Measurements from ENCODE around the gene POLR3A. TPM values are rescaled to one million over a fixed set of nuclear protein-coding genes. Genes with fewer than 3 reads are reported as not detected.
"Not testable (repeated sequence)": the region's sequence is repeated elsewhere in the genome, so short reads cannot be mapped to it uniquely, and the experiment has no call there.

The POLR3A gene
- total RNA-seq, 2 donors from 2014 or later = 20.9 to 22.4 TPM

GRCh38 chr10:78064919-78065318 lies 35.6 kb upstream of the POLR3A start:
- H3K27me3 Mint-ChIP-seq (ENCODE audit: low read depth); H3K4me1 Mint-ChIP-seq (ENCODE audit: low read depth); DNase-seq; H3K4me3 Mint-ChIP-seq; ATAC-seq (replicated peaks in 1 of 2); H3K9me3 Mint-ChIP-seq; H3K27ac Mint-ChIP-seq; H3K36me3 Mint-ChIP-seq (ENCODE audit: insufficient read depth in 2 of 2): not testable (repeated sequence)

DNA sequence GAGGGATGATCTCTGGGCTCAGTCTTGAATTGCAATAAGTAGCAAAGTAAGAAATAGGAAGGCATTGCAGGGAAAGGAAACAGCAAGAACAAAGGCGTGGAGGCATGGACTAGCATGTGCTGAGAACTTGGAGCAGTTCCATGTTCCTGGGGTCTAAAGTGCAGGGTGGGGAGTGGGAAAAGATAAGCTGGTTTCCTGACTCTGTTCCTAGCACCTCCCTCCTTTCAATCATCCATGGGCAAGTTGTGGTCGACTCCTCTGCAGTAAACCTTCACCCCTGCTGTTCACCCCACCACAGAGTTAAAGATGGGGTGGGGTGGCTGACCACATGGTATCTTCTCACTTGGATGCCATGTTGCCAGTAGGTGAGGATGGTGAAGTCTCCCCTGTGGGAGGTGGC lies 33.9 kb upstream of the POLR3A start:
- Mint-ChIP-seq H3K27me3 (ENCODE audit: low read depth) (no peaks in the 10 kb centered on the region), H3K4me3 (no peak overlapping the region), H3K9me3 (no peaks in the 10 kb centered on the region), H3K27ac (no peak overlapping the region), H3K36me3 (ENCODE audit: insufficient read depth in 2 of 2) (no peaks in the 10 kb centered on the region), H3K4me1 (ENCODE audit: low read depth) (peaks cover 6% of the 10 kb centered on the region)
- DNase-seq = no peak
- ATAC-seq (replicated peaks in 1 of 2) = no peak

GRCh38 chr10:78062296-78062695 lies 33.0 kb upstream of the POLR3A start:
- H3K4me3 Mint-ChIP-seq = no peak overlapping the region
- DNase-seq (no peak), ATAC-seq (replicated peaks in 1 of 2) (no peak)

DNA sequence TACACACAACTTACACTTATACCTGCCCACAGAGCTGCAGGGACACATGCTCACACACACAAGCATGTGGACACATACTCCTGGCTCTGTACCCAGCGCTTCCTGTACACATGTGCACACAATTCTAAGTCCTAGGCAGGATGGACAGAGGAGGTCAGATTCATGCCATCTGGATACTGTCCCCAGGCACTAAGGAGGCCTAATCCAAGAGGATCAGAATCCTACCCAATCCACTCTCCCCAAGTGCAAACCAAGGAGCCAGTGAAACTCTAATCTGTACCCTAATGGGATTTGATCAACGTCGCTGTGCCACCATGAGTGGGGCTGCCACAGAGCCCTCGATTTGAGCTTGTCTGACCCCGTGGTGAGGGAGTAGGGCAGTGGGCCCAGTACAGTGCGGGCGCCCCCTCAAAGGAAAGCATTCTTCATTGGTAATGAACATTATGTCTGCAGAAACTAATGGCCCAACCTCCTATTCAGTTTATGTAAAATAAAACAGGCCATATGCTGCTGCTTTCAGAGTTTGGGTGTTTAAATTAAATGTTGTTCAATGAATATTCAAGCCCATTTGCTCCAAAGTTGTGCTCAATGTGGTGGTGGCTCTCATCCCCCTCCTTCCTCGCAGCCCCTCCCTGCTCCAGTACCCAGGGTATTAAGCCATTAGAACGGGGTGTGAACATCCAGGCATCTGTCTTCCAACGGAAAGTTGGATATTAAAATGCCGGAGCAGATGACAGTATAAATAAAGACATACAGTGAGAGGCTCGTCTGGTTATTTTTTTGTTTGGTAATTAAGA lies 30.8 kb upstream of the POLR3A start:
- H3K36me3 Mint-ChIP-seq (ENCODE audit: insufficient read depth in 2 of 2) = no peaks in the 10 kb centered on the region
- no peaks in the 10 kb centered on the region for H3K9me3 Mint-ChIP-seq
- no peak for ATAC-seq (replicated peaks in 1 of 2)
- no peak for DNase-seq
- no peak overlapping the region for H3K27ac Mint-ChIP-seq
- no peaks in the 10 kb centered on the region for H3K27me3 Mint-ChIP-seq (ENCODE audit: low read depth)
- no peak overlapping the region for H3K4me3 Mint-ChIP-seq
- peaks cover 6% of the 10 kb centered on the region for H3K4me1 Mint-ChIP-seq (ENCODE audit: low read depth)

More at GRCh38 chr10:78062296-78062695, 33.0 kb upstream of the POLR3A start:
- Mint-ChIP-seq H3K36me3 (ENCODE audit: insufficient read depth in 2 of 2) (no peaks in the 10 kb centered on the region), H3K27ac (no peak overlapping the region), H3K4me1 (ENCODE audit: low read depth) (peaks cover 6% of the 10 kb centered on the region), H3K27me3 (ENCODE audit: low read depth) (no peaks in the 10 kb centered on the region), H3K9me3 (no peaks in the 10 kb centered on the region)

DNA sequence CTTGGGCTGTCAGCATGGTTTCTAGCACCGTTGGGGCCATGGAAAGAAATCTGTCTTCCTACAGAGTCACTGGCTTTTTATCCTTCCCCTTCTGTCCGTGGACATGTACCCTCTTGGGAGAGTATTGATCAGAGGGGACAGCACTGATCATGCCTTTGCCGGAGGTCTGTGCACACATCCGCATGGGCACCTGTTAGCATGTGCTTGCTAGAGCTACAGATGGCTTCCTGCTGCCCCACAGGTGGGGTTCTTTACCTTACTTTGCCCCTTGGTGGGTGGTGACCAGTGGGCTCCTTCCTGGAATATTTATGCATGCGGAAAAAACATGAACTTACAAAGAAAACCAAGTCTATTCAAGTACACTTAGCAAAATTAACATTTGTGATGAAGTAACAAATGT lies 29.2 kb upstream of the POLR3A start:
- ATAC-seq (replicated peaks in 1 of 2) = no peak
- no peaks in the 10 kb centered on the region for H3K36me3 Mint-ChIP-seq (ENCODE audit: insufficient read depth in 2 of 2)
- no peak for DNase-seq
- peaks cover 6% of the 10 kb centered on the region for H3K4me1 Mint-ChIP-seq (ENCODE audit: low read depth)
- H3K4me3 Mint-ChIP-seq = no peak overlapping the region
- H3K27ac Mint-ChIP-seq = no peak overlapping the region
- no peaks in the 10 kb centered on the region for H3K9me3 Mint-ChIP-seq
- no peaks in the 10 kb centered on the region for H3K27me3 Mint-ChIP-seq (ENCODE audit: low read depth)

GRCh38 chr10:78053211-78053868 lies 24.0 kb upstream of the POLR3A start:
- H3K9me3 Mint-ChIP-seq = no peaks in the 10 kb centered on the region
- ATAC-seq (replicated peaks in 1 of 2) (no peak), DNase-seq (no peak)
- no peak overlapping the region for H3K27ac Mint-ChIP-seq
- H3K27me3 Mint-ChIP-seq (ENCODE audit: low read depth) = no peaks in the 10 kb centered on the region
- no peaks in the 10 kb centered on the region for H3K4me1 Mint-ChIP-seq (ENCODE audit: low read depth)
- no peaks in the 10 kb centered on the region for H3K36me3 Mint-ChIP-seq (ENCODE audit: insufficient read depth in 2 of 2)
- H3K4me3 Mint-ChIP-seq = no peak overlapping the region

DNA sequence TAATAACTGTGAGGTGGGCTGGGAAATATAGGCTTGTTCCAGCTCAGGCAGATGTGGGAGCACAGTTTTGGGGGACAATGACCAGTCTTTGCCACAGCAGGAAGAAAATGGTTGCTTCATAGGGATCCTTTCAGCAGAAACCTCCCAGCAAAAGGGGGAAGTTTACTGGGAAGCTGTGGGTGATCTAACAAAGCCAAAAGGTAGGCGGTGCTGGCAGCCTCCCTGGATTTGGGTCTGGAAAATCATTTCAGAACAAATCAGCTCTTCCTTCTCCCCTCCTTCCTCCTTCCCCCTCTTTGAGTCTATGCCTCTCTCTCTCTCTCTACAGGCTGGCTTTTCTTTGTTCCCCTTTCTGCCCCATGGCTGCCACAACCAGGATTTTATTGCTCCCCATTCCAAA lies 20.5 kb upstream of the POLR3A start:
- H3K27ac Mint-ChIP-seq = no peak overlapping the region
- no peaks in the 10 kb centered on the region for H3K9me3 Mint-ChIP-seq
- H3K4me3 Mint-ChIP-seq = no peak overlapping the region
- peaks cover 16% of the 10 kb centered on the region for H3K4me1 Mint-ChIP-seq (ENCODE audit: low read depth)
- no peaks in the 10 kb centered on the region for H3K27me3 Mint-ChIP-seq (ENCODE audit: low read depth)
- DNase-seq = no peak
- no peak for ATAC-seq (replicated peaks in 1 of 2)
- H3K36me3 Mint-ChIP-seq (ENCODE audit: insufficient read depth in 2 of 2) = no peaks in the 10 kb centered on the region

GRCh38 chr10:78047314-78047891 lies 18.1 kb upstream of the POLR3A start:
- Mint-ChIP-seq H3K27ac (no peak overlapping the region), H3K9me3 (no peaks in the 10 kb centered on the region), H3K4me1 (ENCODE audit: low read depth) (peaks cover 27% of the 10 kb centered on the region), H3K27me3 (ENCODE audit: low read depth) (no peaks in the 10 kb centered on the region), H3K36me3 (ENCODE audit: insufficient read depth in 2 of 2) (peaks cover 0 to 4% of the 10 kb centered on the region in 2 donors), H3K4me3 (no peak overlapping the region)
- ATAC-seq (replicated peaks in 1 of 2) (peak; percentile 62 to 73), DNase-seq (peak; percentile 83)

GRCh38 chr10:78046711-78047269 lies 17.5 kb upstream of the POLR3A start:
- no peak for ATAC-seq (replicated peaks in 1 of 2)
- no peak overlapping the region for H3K4me3 Mint-ChIP-seq

DNA sequence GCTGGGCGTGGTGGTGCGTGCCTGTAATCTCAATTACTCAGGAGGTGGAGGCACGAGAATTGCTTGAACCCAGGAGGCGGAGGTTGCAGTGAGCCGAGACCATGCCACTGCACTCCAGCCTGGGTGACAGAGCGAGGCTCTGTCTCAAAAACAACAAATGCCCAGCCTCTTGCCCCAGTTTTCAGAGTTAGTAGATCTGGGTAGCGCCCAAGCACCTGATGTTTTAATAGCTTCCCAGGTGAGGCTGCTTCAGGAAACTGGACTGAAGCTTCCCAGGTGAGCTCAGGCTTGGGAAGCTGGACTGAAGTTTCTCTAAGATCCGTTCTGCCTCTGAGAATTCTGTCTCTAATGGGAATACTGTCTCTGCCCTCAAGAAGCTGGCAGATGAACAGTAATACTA lies 16.5 kb upstream of the POLR3A start:
- Mint-ChIP-seq H3K27ac (no peak overlapping the region), H3K27me3 (ENCODE audit: low read depth) (no peaks in the 10 kb centered on the region), H3K9me3 (no peaks in the 10 kb centered on the region)

More at GRCh38 chr10:78046711-78047269, 17.5 kb upstream of the POLR3A start:
- Mint-ChIP-seq H3K36me3 (ENCODE audit: insufficient read depth in 2 of 2) (peaks cover 0 to 4% of the 10 kb centered on the region in 2 donors), H3K27me3 (ENCODE audit: low read depth) (no peaks in the 10 kb centered on the region), H3K27ac (no peak overlapping the region), H3K4me1 (ENCODE audit: low read depth) (peaks cover 27% of the 10 kb centered on the region), H3K9me3 (no peaks in the 10 kb centered on the region)
- no peak for DNase-seq

GRCh38 chr10:78045237-78045636 lies 15.9 kb upstream of the POLR3A start:
- Mint-ChIP-seq H3K27me3 (ENCODE audit: low read depth) (no peaks in the 10 kb centered on the region), H3K4me1 (ENCODE audit: low read depth) (peaks cover 40% of the 10 kb centered on the region), H3K9me3 (no peaks in the 10 kb centered on the region), H3K36me3 (ENCODE audit: insufficient read depth in 2 of 2) (peaks cover 10 to 18% of the 10 kb centered on the region in 2 donors), H3K27ac (no peak overlapping the region), H3K4me3 (no peak overlapping the region)
- ATAC-seq (replicated peaks in 1 of 2) (peak in 1 of 2 donors; percentile 35), DNase-seq (peak; percentile 22 to 39)

More for the DNA sequence above, 16.5 kb upstream of the POLR3A start:
- H3K4me1 Mint-ChIP-seq (ENCODE audit: low read depth) = peaks cover 36% of the 10 kb centered on the region
- ATAC-seq (replicated peaks in 1 of 2) = no peak
- DNase-seq = no peak
- H3K36me3 Mint-ChIP-seq (ENCODE audit: insufficient read depth in 2 of 2) = peaks cover 7 to 13% of the 10 kb centered on the region in 2 donors
- no peak overlapping the region for H3K4me3 Mint-ChIP-seq

- peaks cover 12 to 23% of the 10 kb centered on the region in 2 donors for H3K36me3 Mint-ChIP-seq (ENCODE audit: insufficient read depth in 2 of 2)
- peaks cover 44% of the 10 kb centered on the region for H3K4me1 Mint-ChIP-seq (ENCODE audit: low read depth)
- no peaks in the 10 kb centered on the region for H3K9me3 Mint-ChIP-seq
- no peak overlapping the region for H3K4me3 Mint-ChIP-seq
- DNase-seq (no peak), ATAC-seq (replicated peaks in 1 of 2) (peak in 1 of 2 donors; percentile 1)
- H3K27me3 Mint-ChIP-seq (ENCODE audit: low read depth) = no peaks in the 10 kb centered on the region
- H3K27ac Mint-ChIP-seq = no peak overlapping the region
Measured at GRCh38 chr10:78044699-78045098, 15.4 kb upstream of the POLR3A start.

- H3K27ac Mint-ChIP-seq = no peak overlapping the region
- DNase-seq (no peak), ATAC-seq (replicated peaks in 1 of 2) (peak in 1 of 2 donors; percentile 7)
- peaks cover 13 to 24% of the 10 kb centered on the region in 2 donors for H3K36me3 Mint-ChIP-seq (ENCODE audit: insufficient read depth in 2 of 2)
- H3K27me3 Mint-ChIP-seq (ENCODE audit: low read depth) = no peaks in the 10 kb centered on the region
- H3K4me1 Mint-ChIP-seq (ENCODE audit: low read depth) = peaks cover 50% of the 10 kb centered on the region
- H3K9me3 Mint-ChIP-seq = no peaks in the 10 kb centered on the region
- no peak overlapping the region for H3K4me3 Mint-ChIP-seq
Measured at GRCh38 chr10:78044179-78044578, 14.9 kb upstream of the POLR3A start.

Measured in activated T-cell treated with anti-CD3 and anti-CD28 coated beads, Interleukin-2, amount 50 U/mL, for 72 hours (primary cell).